ENCODE data around the gene CHIT1. TPM values are rescaled to one million over a fixed set of nuclear protein-coding genes. Genes with fewer than 3 reads are reported as not detected.

Gene CHIT1
- total RNA-seq, 1 donor from 2014 or later: 17.4 TPM

GRCh38 chr1:203189951-203190352 is 39.5 kb downstream of the CHIT1 start:
- no peak for DNase-seq (ENCODE audit: low spot score)

GRCh38 chr1:203188686-203189232 is 40.7 kb downstream of the CHIT1 start:
- no peak for DNase-seq (ENCODE audit: low spot score)

- no peak for DNase-seq (ENCODE audit: low spot score)
These were observed 41.7 kb downstream of the CHIT1 start for GRCh38 chr1:203187689-203188264.

- no peak for DNase-seq (ENCODE audit: low spot score)
These were observed 42.2 kb downstream of the CHIT1 start for GRCh38 chr1:203187304-203187685.

- DNase-seq (ENCODE audit: low spot score): peak; percentile 77
These were observed 42.8 kb downstream of the CHIT1 start, which contains the start of gene CHI3L1 for GRCh38 chr1:203186446-203187303. TSS of gene CHI3L1 (minus strand) at chr1:203186704. CDS start at chr1:203186623, 81 bp downstream.

- no peak for DNase-seq (ENCODE audit: low spot score)
These were observed 43.4 kb downstream of the CHIT1 start for GRCh38 chr1:203186091-203186445.

GRCh38 chr1:203185585-203185984 is 43.9 kb downstream of the CHIT1 start:
- peak; percentile 69 for DNase-seq (ENCODE audit: low spot score)

- DNase-seq (ENCODE audit: low spot score): peak; percentile 81
These were observed 44.4 kb downstream of the CHIT1 start for GRCh38 chr1:203185061-203185461.

GRCh38 chr1:203184467-203184866 is 45.0 kb downstream of the CHIT1 start:
- no peak for DNase-seq (ENCODE audit: low spot score)

GRCh38 chr1:203183828-203184227 is 45.6 kb downstream of the CHIT1 start:
- no peak for DNase-seq (ENCODE audit: low spot score)

GRCh38 chr1:203182387-203182953 is 47.0 kb downstream of the CHIT1 start:
- DNase-seq (ENCODE audit: low spot score): no peak

- DNase-seq (ENCODE audit: low spot score): no peak
These were observed 47.7 kb downstream of the CHIT1 start for GRCh38 chr1:203181586-203182386.

GRCh38 chr1:203180611-203181330 is 48.7 kb downstream of the CHIT1 start:
- DNase-seq (ENCODE audit: low spot score): no peak

GRCh38 chr1:203179667-203180005 is 49.8 kb downstream of the CHIT1 start:
- DNase-seq (ENCODE audit: low spot score): no peak

GRCh38 chr1:203178821-203179666 is 50.4 kb downstream of the CHIT1 start:
- no peak for DNase-seq (ENCODE audit: low spot score)

GRCh38 chr1:203178083-203178482 is 51.4 kb downstream of the CHIT1 start:
- no peak for DNase-seq (ENCODE audit: low spot score)

- DNase-seq (ENCODE audit: low spot score): no peak
These were observed 51.9 kb downstream of the CHIT1 start for GRCh38 chr1:203177470-203178039.

- DNase-seq (ENCODE audit: low spot score): no peak
These were observed 52.5 kb downstream of the CHIT1 start for GRCh38 chr1:203177036-203177405.

- no peak for DNase-seq (ENCODE audit: low spot score)
These were observed 53.0 kb downstream of the CHIT1 start for GRCh38 chr1:203176273-203177035.
